Mammary epithelial cell (primary cell): ENCODE data around the gene PRICKLE2.

ENCODE experiments used
- CTCF ChIP-seq, 2 donors: IDR thresholded peaks in 1 of 2; conservative IDR thresholded peaks in 1 of 2; 2 replicates each; pipeline ENCODE4 v1.5.1; 2011 to 2012; ENCODE audit warnings: inconsistent platforms in 2 of 2, low read length in 2 of 2, mild to moderate bottlenecking in 2 of 2, control low read depth in 1 of 2, low read depth in 1 of 2; ENCODE audit not compliant: insufficient read depth in 1 of 2; ENCODE audit errors: extremely low read depth in 1 of 2
- EZH2 ChIP-seq: IDR thresholded peaks from 2 replicates; pipeline ENCODE4 v1.6.1; 2012; ENCODE audit warnings: low read length, inconsistent platforms, borderline replicate concordance

- no peak for TF ChIP-seq CTCF (conservative IDR thresholded peaks at IDR 0.05 in 1 of 2, IDR thresholded peaks at IDR 0.05 in 1 of 2; ENCODE audit: extremely low read depth in 1 of 2, insufficient read depth in 1 of 2, low read depth in 1 of 2, low read length in 2 of 2)
- no peak for TF ChIP-seq EZH2
Observed at GRCh38 chr3:64214381-64215018, 10.8 kb downstream of the PRICKLE2 start.
